HG02571 (cell line): ENCODE data around the gene CYP51A1.
"Not testable (repeated sequence)": the region's sequence is repeated elsewhere in the genome, so short reads cannot be mapped to it uniquely, and the experiment has no call there.

ENCODE experiments used
- ATAC-seq: cut with Tn5 transposase; IDR thresholded peaks from one replicate; pipeline ENCODE4 v1.9.1; 2021; ENCODE audit warnings: mild to moderate bottlenecking, moderate library complexity; ENCODE audit not compliant: unreplicated experiment

CYP51A1 gene

DNA sequence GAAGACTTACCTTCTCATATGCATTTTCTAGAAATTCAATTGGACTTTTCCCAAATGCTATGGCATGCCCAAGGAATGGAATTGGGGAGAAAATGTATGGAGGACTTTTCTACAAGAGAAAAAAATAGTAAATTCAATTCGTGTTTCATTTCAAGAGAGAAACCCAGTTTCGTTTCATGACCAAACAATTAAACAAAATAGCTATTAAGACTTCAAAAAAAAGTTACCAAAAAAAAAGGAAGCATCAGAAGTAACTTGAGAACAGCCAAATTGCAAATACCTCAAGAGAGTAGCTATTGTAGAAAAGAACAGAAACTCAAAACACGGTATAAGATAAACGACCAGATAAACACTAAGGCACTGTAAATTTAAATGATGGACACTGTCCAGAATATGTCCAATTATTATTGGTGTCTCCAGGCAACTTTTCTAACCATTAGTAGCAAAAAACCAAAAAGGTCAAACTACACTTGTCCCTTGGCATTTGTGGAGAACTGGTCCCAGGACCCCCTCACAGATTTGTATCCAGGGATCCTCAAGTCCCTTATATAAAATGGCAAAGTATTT lies 2.4 kb downstream of the CYP51A1 start:
- ATAC-seq: no peak

- ATAC-seq: no peak
These were observed 3.2 kb downstream of the CYP51A1 start for GRCh38 chr7:92131093-92131492.

DNA sequence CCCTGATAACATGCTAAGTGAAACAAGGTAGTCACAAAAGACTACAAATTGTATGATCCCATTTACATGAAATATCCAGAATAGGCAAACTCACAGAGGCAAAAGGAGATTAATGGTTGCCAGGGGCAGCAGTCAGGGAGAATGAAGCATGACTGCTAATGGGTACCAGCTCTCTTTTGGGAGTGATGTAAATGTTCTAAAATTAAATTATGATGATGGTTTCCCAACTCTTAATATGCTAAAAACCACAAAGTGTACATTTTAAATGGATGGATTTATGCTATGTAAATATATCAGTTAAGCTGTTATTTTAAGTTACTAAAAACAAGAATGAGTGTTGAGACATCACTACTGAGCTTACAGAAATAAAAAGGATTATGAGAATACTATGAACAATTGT lies 12.6 kb downstream of the CYP51A1 start:
- ATAC-seq: no peak

- no peak for ATAC-seq
These were observed 15.0 kb downstream of the CYP51A1 start for GRCh38 chr7:92119213-92119759.

- no peak for ATAC-seq
These were observed 17.3 kb downstream of the CYP51A1 start for GRCh38 chr7:92116949-92117348.

GRCh38 chr7:92115821-92116220 lies 18.5 kb downstream of the CYP51A1 start:
- ATAC-seq: no peak

- ATAC-seq: no peak
These were observed 23.4 kb downstream of the CYP51A1 start for GRCh38 chr7:92110857-92111256.

- no peak for ATAC-seq
These were observed 25.5 kb downstream of the CYP51A1 start for GRCh38 chr7:92108821-92109220.

GRCh38 chr7:92102862-92103261 lies 31.4 kb downstream of the CYP51A1 start:
- ATAC-seq: not testable (repeated sequence)

- no peak for ATAC-seq
These were observed 33.7 kb downstream of the CYP51A1 start for GRCh38 chr7:92100534-92100933.

GRCh38 chr7:92095380-92095779 lies 38.9 kb downstream of the CYP51A1 start:
- no peak for ATAC-seq

GRCh38 chr7:92092210-92092609 lies 42.1 kb downstream of the CYP51A1 start:
- ATAC-seq: no peak

GRCh38 chr7:92088266-92088665 lies 46.0 kb downstream of the CYP51A1 start:
- ATAC-seq: no peak

DNA sequence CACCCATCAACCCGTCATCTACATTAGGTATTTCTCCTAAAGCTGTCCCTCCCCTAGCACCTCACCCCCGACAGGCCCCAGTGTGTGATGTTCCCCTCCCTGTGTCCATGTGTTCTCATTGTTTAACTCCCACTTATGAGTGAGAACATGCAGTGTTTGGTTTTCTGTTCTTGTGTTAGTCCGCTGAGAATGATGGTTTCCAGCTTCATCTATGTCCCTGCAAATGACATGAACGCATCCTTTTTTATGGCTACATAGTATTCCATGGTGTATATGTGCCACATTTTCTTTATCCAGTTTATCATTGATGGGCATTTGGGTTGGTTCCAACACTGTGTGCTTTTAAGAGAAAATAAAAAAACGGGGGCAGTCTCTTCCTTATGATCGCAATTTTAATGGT lies 50.4 kb downstream of the CYP51A1 start:
- not testable (repeated sequence) for ATAC-seq

GRCh38 chr7:92076509-92076908 lies 57.8 kb downstream of the CYP51A1 start:
- ATAC-seq: no peak

DNA sequence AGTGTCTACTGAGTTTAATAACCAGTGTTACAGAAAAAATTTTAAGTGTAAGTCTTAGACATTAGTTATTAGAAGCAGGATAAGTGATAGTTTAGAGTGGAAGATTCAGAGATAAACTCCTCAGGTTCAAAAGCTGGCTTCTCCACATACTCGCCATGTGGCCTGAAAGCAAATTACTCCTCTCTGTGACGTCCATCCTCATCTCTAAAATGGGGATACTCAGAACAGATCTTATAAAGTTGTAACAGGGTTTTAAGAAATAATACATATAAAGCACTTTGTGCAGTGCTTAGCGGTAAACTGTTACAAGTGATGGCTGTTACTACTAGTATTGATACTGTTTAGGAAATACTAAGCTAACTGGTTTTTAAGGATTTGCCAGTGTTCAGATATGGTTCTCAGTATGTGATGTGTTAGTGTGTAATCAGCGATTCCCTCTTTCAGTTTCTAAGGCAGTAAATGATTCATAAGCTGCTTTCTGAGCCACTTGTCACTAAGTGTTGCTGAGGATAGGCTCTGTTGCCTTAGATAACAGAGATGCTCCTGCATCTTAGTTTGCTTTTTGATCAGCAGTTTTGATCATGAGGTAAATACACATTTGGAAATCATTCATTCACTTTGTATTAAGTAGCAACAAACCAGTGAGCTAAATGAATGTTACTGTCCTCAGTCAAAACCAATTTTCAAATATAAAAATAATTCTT lies 58.7 kb downstream of the CYP51A1 start:
- peak; percentile 77 for ATAC-seq

GRCh38 chr7:92072708-92073107 lies 61.6 kb downstream of the CYP51A1 start:
- no peak for ATAC-seq

- no peak for ATAC-seq
These were observed 62.2 kb downstream of the CYP51A1 start for GRCh38 chr7:92072121-92072520.

DNA sequence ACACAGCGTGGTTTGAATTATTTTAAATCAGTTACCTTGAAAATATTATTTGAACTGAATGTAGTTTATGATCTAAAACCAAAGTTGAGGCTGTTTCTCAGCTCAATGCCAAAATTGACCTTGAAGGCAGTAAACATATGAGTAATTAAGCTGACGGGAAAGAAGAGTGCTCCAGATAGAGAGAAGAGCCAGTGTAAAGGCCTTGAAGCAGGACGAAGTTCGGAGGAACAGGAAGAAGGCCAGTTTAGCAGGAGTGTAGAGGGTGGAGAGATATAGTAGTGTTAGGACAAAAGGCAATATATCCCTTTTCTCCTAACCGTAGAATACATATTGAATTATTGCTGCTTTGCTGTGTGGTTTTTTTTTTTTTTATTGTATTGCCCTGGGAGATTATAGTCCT lies 63.2 kb downstream of the CYP51A1 start:
- ATAC-seq: no peak

- ATAC-seq: no peak
These were observed 69.7 kb downstream of the CYP51A1 start for GRCh38 chr7:92064438-92065029.
